Activated CD8-positive, alpha-beta memory T cell treated with anti-CD3 and anti-CD28 coated beads, Interleukin-2, amount 50 U/mL, for 1 hour (primary cell): ENCODE results near the gene NPL.

Source experiments
- DNase-seq: peaks from one replicate; pipeline ENCODE4 v3.0.0-alpha.2; 2020; ENCODE audit errors: extremely low read depth

The NPL gene, protein sequence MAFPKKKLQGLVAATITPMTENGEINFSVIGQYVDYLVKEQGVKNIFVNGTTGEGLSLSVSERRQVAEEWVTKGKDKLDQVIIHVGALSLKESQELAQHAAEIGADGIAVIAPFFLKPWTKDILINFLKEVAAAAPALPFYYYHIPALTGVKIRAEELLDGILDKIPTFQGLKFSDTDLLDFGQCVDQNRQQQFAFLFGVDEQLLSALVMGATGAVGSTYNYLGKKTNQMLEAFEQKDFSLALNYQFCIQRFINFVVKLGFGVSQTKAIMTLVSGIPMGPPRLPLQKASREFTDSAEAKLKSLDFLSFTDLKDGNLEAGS

GRCh38 chr1:182789138-182790076 lies at the start of gene NPL:
NPL (plus strand) TSS chr1:182789773; CDS start chr1:182794372, 4,599 bp downstream.
- DNase-seq, result peak; percentile 63

- no peak for DNase-seq
These were observed 49.5 kb upstream of the NPL start for GRCh38 chr1:182740120-182740519.

DNA sequence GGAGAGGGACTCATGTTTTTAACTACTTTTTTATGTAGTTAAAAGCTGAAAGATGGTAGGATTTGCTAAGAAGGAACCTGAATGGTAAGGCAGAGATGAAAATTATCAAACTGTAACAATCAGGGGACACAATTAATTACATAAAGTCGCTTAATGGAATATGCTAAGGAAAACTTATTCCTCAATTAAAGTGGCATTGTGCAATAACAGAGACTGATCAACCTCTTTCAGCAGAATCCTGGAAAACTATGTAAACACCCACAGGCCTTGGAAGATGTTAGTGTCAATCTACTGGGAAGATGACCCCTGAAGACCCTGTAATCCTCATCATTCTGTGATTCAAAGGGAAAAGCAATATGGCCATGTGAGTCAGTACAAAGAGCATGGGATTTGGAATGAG lies 46.8 kb upstream of the NPL start:
- no peak for DNase-seq

- DNase-seq, result no peak
These were observed 37.2 kb upstream of the NPL start for GRCh38 chr1:182752077-182752988.

DNA sequence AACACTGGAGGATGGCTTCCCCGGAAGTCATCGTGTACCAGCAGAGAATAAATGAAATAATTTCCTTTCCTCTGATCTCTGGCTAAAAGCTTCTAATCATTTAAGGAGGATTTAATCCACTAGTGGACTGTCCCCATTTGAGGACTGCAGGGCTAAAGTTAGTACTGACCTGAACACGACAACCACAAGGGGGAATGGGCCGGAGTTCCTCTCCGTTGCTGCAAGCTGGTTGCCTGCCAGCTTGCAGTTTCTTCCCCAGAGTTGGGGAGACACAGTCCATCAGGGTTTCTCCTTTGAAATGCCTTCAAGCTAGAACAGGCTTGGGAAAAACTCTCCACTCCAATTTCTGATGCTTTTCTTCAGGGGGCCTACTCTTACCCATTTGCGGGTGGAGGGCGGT lies 35.5 kb upstream of the NPL start:
- DNase-seq, result no peak

- DNase-seq, result no peak
These were observed 34.8 kb upstream of the NPL start for GRCh38 chr1:182754543-182755314.

GRCh38 chr1:182755632-182756031 lies 33.9 kb upstream of the NPL start:
- DNase-seq, result no peak

GRCh38 chr1:182756423-182756822 lies 33.1 kb upstream of the NPL start:
- DNase-seq, result no peak

DNA sequence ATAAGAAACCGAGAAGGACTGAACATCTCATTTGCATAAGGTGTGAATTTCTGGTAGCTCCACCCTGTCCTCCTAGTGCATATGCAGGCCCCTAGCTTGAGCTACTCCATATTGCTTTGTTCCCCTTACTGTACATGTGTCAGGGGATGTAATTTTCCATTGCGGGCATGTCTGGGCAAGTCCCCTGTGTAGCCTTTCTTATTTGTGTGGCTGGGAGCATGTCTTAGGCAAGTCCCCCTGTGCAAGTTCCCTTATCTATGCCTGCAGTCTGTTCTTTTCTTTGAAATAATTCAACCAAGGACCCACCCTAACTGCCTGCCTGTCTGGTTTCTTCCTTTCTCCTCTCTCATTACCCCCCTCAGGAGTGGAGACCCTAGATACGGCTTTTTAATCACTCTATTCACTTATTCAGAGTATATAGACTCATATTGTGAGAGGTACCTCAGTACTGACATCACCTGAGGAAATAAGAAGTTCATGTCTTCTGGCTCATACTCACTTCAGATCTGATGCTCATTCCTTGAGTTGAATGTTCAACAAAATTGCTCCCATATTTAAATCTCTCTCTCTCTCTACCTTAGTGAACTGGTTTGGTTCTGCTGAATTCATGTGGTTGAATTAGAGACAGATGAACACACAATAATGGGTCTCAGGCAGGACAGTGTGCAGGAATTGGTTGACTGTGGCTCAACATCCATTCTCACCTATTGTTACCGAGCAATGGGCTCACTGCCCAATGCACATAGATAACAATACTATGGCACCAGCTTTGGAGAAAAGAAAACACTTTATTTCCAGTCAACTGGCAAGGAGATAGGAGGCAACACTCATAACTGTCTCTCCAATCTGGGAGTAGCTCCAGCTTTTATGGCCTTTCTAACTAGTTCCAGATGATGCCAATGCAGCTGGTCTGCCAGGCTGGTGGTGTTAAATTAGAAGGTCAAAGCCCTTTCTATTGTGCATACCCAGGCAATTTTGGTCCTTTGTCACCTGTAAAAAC lies 27.9 kb upstream of the NPL start:
- DNase-seq, result no peak

GRCh38 chr1:182762536-182762935 lies 27.0 kb upstream of the NPL start:
- DNase-seq, result no peak

DNA sequence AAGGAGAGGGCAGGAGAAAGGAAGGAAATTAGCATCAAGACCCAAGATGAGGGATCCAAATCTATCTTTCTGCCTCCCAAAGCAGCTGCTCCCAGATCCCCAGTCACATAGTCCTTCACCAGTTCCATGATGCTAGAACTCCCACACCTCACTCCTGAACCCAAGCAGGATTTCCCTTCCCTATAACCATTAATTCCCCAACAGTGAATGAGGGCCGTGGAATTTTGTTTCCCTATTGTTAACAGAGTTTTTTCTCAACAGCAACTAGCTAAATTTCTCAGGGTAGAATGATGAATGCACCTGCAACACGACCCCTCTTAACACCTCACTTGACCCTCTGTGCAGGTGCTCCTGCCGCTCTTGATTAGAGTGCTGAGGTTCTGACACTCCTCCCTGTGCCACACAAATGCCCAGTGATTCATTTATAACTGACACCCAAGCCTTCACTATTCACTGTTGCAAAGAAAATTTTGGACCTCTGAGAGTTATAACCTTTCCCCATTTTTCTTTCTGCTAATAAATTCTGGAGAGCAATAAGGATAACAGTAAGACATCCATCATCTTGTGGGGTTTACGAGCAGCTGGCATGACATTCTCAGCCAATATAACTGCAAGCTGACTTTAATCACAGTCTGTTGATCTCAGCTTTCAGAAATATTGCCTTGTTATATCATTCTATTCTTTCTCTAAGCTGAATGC lies 25.4 kb upstream of the NPL start:
- DNase-seq, result no peak

- DNase-seq, result no peak
These were observed 24.2 kb upstream of the NPL start for GRCh38 chr1:182765391-182765790.

DNA sequence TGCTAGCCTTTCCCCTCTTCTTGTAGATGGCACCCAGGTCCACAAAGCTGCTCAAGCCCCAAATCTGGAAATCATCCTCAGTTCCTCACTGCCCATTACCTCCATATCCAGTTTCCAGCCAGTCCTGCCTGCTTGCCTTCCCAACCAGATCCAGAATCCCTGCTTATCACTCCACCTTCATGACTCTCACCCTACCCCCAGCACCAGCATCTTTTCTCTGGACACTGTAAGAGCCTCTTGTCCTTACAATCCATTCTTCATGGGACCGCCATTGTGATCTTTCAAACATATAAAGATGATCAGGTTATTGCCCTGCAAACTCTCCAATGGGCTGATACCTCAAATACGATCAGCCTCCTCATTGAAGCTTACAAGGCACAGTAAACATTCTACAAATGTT lies 23.5 kb upstream of the NPL start:
- no peak for DNase-seq

DNA sequence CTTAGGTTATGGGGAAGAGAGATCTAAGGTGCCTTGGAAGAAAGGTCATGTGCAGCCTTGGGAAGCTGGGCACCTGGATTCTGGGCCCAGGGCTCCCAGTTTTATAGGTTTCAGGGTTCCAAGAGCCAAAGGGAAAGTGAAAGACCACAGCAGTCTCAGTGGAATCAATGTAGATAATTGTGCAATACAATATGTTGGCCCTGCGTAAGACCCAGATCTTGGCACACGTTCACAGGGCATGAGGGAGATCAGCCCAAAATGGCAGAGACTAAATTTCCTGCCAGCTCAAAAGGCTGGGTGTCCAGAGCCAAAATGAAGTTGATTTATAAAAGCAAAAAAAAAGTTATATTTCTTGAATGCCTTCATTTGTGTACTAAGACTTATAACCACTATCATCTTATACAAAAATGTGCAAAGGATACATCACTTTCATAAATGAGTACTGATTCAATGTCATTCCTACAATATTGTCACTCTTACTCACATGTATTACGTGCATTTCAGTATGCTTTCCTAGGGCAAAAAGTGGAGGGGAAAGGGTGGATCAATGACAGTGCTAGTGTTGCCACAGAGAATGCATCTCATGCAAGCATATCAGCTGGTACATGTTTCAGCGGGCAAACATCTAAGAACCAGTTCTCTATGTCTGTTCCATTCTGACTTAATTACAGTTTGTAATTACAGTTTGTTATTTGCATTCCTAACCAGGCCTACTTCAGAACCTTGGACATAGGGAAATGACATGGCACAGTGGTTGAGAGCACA lies 22.5 kb upstream of the NPL start:
- no peak for DNase-seq

GRCh38 chr1:182768963-182769362 lies 20.6 kb upstream of the NPL start:
- DNase-seq, result no peak

DNA sequence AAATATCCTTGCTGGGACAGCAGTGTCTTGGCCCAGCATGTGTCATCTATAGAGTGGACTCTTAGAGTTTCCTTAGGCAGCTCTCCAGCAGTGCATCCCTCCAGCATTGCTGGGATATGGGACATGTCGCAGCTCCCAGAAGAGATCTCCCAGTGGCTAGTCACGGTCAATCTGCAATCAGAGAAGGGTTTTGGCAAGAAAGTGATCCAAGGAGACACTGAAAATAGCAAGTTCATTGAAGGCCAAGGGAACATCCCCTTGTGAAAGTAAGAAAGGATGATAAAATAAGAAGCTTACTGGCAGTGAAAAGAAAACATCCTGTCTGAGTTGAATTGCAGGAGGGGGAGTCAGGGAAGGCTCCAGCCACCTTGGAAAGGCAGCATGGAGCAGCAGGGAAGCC lies 19.3 kb upstream of the NPL start:
- no peak for DNase-seq

DNA sequence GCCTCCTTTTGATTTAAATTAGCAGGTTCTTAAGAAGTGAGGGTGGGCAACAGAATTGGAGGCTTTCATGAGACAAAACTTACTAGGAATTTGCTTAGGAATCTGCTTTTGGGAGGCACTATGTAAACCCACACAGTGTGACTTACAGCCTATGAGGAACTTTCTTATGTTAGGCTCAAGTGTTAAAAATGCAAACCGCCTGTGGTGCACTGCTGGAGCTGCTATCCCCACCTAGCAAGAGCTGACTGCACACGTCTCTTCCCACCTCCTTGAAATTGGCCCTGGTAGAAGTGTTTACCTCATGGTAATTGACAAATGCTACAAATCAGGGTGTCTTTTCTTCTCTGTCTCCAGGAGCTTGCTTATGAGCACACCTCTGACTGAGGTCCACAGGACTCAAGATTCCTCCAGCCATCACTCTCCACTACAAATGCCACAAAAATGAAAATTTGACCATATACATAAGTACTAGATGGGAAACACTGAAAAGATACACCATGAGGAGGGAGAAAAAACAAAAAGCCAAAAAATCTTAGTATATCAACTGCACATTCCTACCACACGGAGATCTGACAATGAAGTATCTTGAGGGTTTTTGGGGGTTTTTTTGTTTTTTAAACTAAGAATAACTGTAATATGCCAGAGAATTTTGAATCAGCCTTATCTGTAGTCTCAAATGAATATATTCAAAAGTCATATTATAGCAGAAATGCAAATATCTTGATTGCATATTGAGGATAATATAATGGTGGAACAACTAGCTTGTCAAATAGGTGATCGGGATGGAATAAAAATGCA lies 18.2 kb upstream of the NPL start:
- no peak for DNase-seq

GRCh38 chr1:182777386-182777785 lies 12.2 kb upstream of the NPL start:
- DNase-seq, result no peak
